AG09309 (cell line): ENCODE data around the gene PLA2G12B.
"Not testable (repeated sequence)": the region's sequence is repeated elsewhere in the genome, so short reads cannot be mapped to it uniquely, and the experiment has no call there.

Experiments
- DNase-seq: peaks from one replicate; pipeline ENCODE4 v3.0.0-alpha.2; 2010; ENCODE audit warnings: low read depth
- H3K4me3 ChIP-seq: 2 replicates; pipeline ENCODE4 v1.5.1; 2011; ENCODE audit warnings: mild to moderate bottlenecking, low read depth, low read length, moderate library complexity; ENCODE audit not compliant: control insufficient read depth
- CTCF ChIP-seq: IDR thresholded peaks from 2 replicates; pipeline ENCODE4 v1.5.1; 2011; ENCODE audit warnings: mild to moderate bottlenecking, low read depth, low read length, inconsistent platforms; ENCODE audit not compliant: insufficient read depth, control insufficient read depth; ENCODE audit errors: missing control alignments

Gene PLA2G12B

GRCh38 chr10:72925951-72926465, 28.6 kb downstream of the PLA2G12B start:
- no peak for DNase-seq

GRCh38 chr10:72924351-72924750, 30.3 kb downstream of the PLA2G12B start:
- no peak for TF ChIP-seq CTCF
- H3K4me3 ChIP-seq = no peak overlapping the region
- no peak for DNase-seq

More at GRCh38 chr10:72925951-72926465, 28.6 kb downstream of the PLA2G12B start:
- H3K4me3 ChIP-seq = no peak overlapping the region
- TF ChIP-seq CTCF = no peak

GRCh38 chr10:72921147-72921683, 33.4 kb downstream of the PLA2G12B start:
- H3K4me3 ChIP-seq, DNase-seq: not testable (repeated sequence)

- no peak for TF ChIP-seq CTCF
- no peak overlapping the region for H3K4me3 ChIP-seq
- DNase-seq = no peak
These were observed 36.3 kb downstream of the PLA2G12B start for GRCh38 chr10:72918352-72918751.

GRCh38 chr10:72917803-72918332, 36.7 kb downstream of the PLA2G12B start:
- not testable (repeated sequence) for DNase-seq, H3K4me3 ChIP-seq

GRCh38 chr10:72917201-72917600, 37.4 kb downstream of the PLA2G12B start:
- H3K4me3 ChIP-seq, DNase-seq: not testable (repeated sequence)

- no peak for DNase-seq
- no peak for TF ChIP-seq CTCF
- no peak overlapping the region for H3K4me3 ChIP-seq
These were observed 41.3 kb downstream of the PLA2G12B start for GRCh38 chr10:72913287-72913686.

GRCh38 chr10:72912736-72913135, 41.9 kb downstream of the PLA2G12B start:
- no peak overlapping the region for H3K4me3 ChIP-seq
- no peak for TF ChIP-seq CTCF
- DNase-seq = no peak
